ENCODE results near the gene EXOSC2.

Gene EXOSC2

DNA sequence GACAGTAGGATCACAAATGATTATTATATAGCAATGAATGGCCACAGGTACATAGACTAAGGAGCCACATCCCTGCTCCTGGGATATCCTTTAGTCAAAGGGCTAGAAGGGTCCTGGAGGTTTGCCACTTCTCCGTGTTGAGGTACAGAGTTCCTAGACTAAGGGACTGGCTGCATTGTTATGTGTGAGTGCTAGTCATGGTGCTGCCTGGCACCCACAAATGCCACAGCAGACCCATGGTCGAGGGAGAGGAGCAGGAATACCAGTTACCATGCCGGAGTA lies 47.4 kb downstream of the EXOSC2 start:
- Histone ChIP-seq H3K4me2 (no peak overlapping the region), H3K36me3 (peaks cover 21% of the 10 kb centered on the region), H3K27ac (no peak overlapping the region), H3K27me3 (no peaks in the 10 kb centered on the region), H3K4me3 (no peak overlapping the region), H4K20me1 (peaks cover 28% of the 10 kb centered on the region; the same call in 1 of the 2 replicates), H3K9ac (no peak overlapping the region), H3K4me1 (peaks cover 5% of the 10 kb centered on the region; the same call in 1 of the 2 replicates), H3K9me3 (peaks cover 12% of the 10 kb centered on the region; the same call in 1 of the 2 replicates)
- no peak for TF ChIP-seq Cebpa-rat (IDR thresholded peaks at IDR 0.05)

DNA sequence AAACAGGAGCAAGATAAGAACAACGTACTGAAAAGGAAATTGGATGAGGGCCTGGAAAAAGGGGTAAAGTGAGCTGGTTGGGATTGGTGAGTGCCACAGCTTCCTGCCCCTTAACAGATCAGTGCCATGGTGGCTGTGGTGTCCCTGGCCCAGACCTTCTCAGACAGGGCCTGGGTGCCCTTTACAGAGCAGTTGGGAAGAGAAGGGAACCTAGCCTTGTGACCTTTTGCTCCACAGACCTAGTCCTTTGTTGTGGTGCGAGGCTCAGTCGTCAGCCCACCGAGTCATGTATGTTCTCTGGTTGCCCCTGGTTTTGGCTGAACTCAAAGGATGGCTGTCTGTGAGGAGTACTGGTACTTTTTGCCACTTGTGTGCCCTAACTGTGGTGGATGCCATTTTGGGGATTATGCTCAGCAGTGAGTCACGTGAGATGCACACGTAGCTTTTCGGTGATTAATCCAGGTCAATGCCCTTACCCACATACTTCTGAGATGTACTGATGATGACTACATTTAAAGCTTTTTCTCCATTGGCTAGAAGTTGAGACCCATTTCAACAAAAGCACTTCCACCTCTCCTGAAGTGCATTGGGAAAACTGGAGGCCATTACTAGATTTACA lies 48.4 kb downstream of the EXOSC2 start:
- Histone ChIP-seq H3K27ac (no peak overlapping the region), H3K9me3 (peaks cover 12% of the 10 kb centered on the region; the same call in 1 of the 2 replicates), H3K4me3 (no peak overlapping the region), H3K36me3 (peaks cover 21% of the 10 kb centered on the region), H3K27me3 (no peaks in the 10 kb centered on the region), H3K9ac (no peak overlapping the region), H4K20me1 (peaks cover 32% of the 10 kb centered on the region; the same call in 1 of the 2 replicates), H3K4me2 (no peak overlapping the region), H3K4me1 (peaks cover 5% of the 10 kb centered on the region; the same call in 1 of the 2 replicates)
- TF ChIP-seq Cebpa-rat (IDR thresholded peaks at IDR 0.05), result no peak

DNA sequence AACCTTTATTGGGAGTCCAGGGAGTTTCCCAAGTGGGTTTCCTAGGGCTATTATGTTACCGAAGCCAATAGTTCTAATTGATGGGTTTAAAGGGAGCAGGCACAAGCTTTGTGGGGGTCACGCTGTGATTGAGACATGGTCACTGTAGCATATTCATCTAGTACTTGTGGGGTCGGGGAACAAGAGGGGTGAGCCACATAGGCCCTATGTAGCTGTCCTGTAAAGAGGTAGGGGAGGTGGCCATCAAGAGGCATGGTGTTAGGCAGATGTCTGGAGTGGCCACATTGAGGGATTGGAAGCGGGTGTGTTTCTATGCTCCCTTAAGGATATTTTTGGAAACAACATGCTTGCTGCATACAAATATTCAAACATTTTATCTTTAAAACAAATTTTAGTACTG lies 50.1 kb downstream of the EXOSC2 start:
- no peak for TF ChIP-seq Cebpa-rat (IDR thresholded peaks at IDR 0.05)
- peaks cover 21% of the 10 kb centered on the region for H3K36me3 ChIP-seq

DNA sequence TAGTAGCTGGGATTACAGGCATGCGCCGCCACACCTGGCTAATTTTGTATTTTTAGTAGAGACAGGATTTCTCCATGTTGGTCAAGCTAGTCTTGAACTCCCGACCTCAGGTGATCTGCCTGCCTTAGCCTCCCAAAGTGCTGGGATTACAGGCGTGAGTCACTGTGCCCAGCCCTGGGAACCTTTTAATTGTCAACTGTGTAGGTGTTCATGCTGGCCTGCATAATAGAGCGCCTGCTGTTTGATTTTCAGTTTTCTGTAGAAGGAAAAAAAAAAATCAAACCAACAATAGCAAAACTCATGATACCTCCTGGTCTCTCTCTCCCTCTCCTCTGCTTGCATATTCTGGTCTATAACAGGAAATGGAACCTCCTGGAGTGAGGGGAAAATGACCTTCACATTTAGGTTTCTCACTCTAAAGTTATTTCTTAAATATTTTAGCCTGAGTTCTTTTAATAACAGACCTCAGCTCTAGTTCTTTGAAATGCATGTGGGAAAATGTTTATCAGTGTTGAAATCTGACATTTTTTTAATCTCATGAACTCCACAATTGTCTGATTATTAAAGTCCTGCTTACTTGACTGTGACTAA lies 51.7 kb downstream of the EXOSC2 start:
- H3K4me3 ChIP-seq, result no peak overlapping the region
- H3K9me3 ChIP-seq, result peaks cover 12% of the 10 kb centered on the region; the same call in 1 of the 2 replicates
- no peak for TF ChIP-seq Cebpa-rat (IDR thresholded peaks at IDR 0.05)
- no peak overlapping the region for H3K4me2 ChIP-seq
- no peak overlapping the region for H3K27ac ChIP-seq
- no peaks in the 10 kb centered on the region for H3K27me3 ChIP-seq
- peaks cover 18% of the 10 kb centered on the region for H3K36me3 ChIP-seq
- no peak overlapping the region for H3K9ac ChIP-seq
- H3K4me1 ChIP-seq, result no peaks in the 10 kb centered on the region
- peaks cover 27% of the 10 kb centered on the region; the same call in 1 of the 2 replicates for H4K20me1 ChIP-seq

More for the DNA sequence above, 50.1 kb downstream of the EXOSC2 start:
- H3K9ac ChIP-seq, result no peak overlapping the region
- H4K20me1 ChIP-seq, result peaks cover 22% of the 10 kb centered on the region; the same call in 1 of the 2 replicates
- H3K9me3 ChIP-seq, result peaks cover 12% of the 10 kb centered on the region; the same call in 1 of the 2 replicates
- no peaks in the 10 kb centered on the region for H3K27me3 ChIP-seq
- H3K4me2 ChIP-seq, result no peak overlapping the region
- no peak overlapping the region for H3K27ac ChIP-seq
- H3K4me1 ChIP-seq, result peaks cover 4% of the 10 kb centered on the region; the same call in 1 of the 2 replicates
- H3K4me3 ChIP-seq, result no peak overlapping the region

DNA sequence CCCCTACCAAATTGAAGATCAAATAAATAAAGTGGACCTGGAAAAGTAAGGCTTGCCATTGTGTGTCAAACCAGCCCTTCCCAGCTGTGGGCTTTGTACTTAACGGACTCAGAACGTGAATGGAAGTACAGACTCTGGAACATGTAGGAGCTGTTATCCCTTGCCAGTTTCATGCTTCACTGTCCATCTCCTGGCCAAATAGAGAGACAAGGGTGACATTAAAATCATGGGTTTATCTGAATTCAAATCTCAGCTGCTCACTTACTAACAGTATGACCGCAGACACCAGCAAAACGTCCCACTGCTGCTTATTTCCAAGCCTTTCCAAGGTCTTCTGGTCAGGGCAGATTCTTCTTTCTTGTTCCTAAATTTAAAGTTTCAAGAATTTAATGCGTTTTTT lies 52.2 kb downstream of the EXOSC2 start:
- TF ChIP-seq Cebpa-rat (IDR thresholded peaks at IDR 0.05), result no peak
- Histone ChIP-seq H3K9ac (no peak overlapping the region), H4K20me1 (peaks cover 27% of the 10 kb centered on the region; the same call in 1 of the 2 replicates), H3K4me2 (no peak overlapping the region), H3K4me3 (no peak overlapping the region), H3K9me3 (peaks cover 8% of the 10 kb centered on the region; the same call in 1 of the 2 replicates), H3K27me3 (no peaks in the 10 kb centered on the region), H3K27ac (no peak overlapping the region), H3K4me1 (no peaks in the 10 kb centered on the region), H3K36me3 (peaks cover 13% of the 10 kb centered on the region)

DNA sequence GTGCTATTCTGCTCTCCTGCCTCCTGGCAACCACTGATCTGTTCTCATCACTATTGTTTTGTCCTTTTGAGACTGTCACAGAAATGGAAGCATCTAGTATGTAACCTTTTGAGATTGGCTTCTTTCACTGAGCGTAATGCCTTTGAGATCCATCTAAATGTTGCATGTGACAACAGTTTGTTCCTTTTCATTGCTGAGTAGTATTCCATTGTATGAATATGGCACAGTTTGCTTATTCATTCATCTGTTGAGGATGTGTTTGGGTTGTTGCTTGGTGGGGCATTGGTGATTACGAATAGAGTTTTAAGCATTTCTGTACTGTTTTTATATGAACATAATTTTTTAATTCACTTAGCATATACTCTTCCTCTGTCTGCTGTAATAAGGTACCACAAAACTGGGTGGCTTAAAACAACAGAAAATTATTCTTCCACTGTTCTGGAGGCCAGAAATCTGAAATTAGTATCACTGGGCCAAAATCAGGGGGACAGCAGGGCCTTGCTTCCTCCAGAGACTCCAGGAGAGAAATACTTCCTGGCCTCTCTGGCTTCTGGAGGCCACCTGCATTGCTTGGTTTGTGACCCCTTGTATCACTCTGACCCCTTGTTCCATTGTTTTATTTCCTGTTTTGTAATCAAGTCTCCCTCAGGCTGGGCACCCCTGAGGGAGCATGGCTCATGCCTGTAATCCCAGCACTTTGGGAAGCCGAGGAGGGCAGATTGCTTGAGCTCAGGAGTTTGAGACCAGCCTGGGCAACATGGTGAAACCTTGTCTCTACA lies 53.0 kb downstream of the EXOSC2 start:
- H3K4me1 ChIP-seq, result no peaks in the 10 kb centered on the region
- H3K4me3 ChIP-seq, result no peak overlapping the region
- H4K20me1 ChIP-seq, result peaks cover 27% of the 10 kb centered on the region; the same call in 1 of the 2 replicates
- no peaks in the 10 kb centered on the region for H3K27me3 ChIP-seq
- H3K36me3 ChIP-seq, result 0 out of 2 replicates have a peak, but pooled peaks cover 5% of the 10 kb centered on the region
- peaks cover 1% of the 10 kb centered on the region; the same call in 1 of the 2 replicates for H3K9me3 ChIP-seq
- no peak overlapping the region for H3K27ac ChIP-seq
- no peak overlapping the region for H3K4me2 ChIP-seq
- H3K9ac ChIP-seq, result no peak overlapping the region
- TF ChIP-seq Cebpa-rat (IDR thresholded peaks at IDR 0.05), result no peak

DNA sequence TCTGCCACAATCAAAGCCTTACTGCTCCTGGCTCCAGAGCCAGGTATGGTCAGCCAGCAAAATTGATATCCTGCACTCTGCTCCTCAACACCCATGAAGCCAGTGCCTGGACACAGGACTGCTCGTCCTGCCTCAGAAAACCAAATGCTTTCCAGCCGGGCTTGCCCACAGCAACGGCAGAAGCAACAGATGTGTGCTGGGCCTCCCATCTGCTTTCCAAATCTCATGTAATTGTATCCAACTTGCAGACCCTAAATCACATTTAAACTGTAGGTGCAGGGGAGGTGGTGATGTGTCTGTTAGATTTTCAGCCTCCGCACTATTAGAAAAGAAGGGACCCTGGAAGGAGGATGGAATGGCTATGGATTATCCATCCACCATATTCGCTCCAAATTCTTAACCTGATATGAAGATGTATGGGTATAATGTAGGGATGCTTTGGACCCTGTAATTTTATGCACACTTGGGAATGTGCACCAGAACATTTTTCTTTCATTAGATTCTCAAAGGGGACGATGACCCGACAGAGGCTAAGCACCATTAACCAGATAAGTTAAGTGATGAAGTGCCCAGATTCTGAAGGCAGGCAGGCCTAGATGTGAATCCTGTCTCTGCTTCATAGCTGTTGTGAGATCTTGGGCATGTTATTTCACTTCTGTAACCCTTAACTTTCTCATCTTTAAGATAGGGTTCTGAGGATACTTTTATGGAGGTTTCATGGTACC lies 58.2 kb downstream of the EXOSC2 start:
- no peaks in the 10 kb centered on the region for H3K36me3 ChIP-seq
- H3K9ac ChIP-seq, result no peak overlapping the region
- no peaks in the 10 kb centered on the region for H3K27me3 ChIP-seq
- peaks cover 18% of the 10 kb centered on the region for H3K4me1 ChIP-seq
- H3K4me2 ChIP-seq, result no peak overlapping the region
- no peak overlapping the region for H3K27ac ChIP-seq
- H3K4me3 ChIP-seq, result no peak overlapping the region
- H4K20me1 ChIP-seq, result peaks cover 22% of the 10 kb centered on the region; the same call in 1 of the 2 replicates
- no peaks in the 10 kb centered on the region for H3K9me3 ChIP-seq
- no peak for TF ChIP-seq Cebpa-rat (IDR thresholded peaks at IDR 0.05)

All from BLaER1 (cell line).